SH-SY5Y (cell line): ENCODE measurements around the gene TFPI.

Experiments
- GATA2 ChIP-seq: IDR thresholded peaks from 2 replicates; pipeline ENCODE4 v1.6.1; 2011; ENCODE audit warnings: mild to moderate bottlenecking, low read depth, low read length
- GATA3 ChIP-seq: IDR thresholded peaks from 2 replicates; pipeline ENCODE4 v1.6.1; 2011; ENCODE audit warnings: low read depth, mild to moderate bottlenecking, low read length, moderate library complexity

DNA sequence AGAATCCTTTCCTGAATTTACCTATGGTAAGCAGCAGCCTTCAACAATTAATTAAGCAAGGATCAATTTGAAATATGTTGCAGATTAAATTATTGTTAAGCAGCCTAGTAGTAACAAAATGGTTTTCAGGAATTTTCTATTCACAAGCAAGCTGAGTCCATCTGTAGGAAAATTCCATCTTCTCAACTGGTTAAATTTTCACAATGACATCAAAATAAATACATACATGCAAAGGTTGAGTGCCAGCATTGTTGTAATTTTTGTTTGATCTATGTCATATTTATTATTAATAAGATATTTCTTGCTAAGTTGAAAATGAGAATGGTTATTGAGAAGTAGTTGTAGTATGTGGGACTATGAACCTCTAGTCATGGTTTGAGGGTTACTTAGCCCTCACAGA lies 15.3 kb upstream of the TFPI start:
- TF ChIP-seq GATA2: no peak
- no peak for TF ChIP-seq GATA3
